GM23248 (cell line): Measurements from ENCODE around the gene ZDHHC6.

Experiments used
- EZH2 ChIP-seq: fragments of 200-600 bp; sonication (generic); IDR thresholded peaks from 2 replicates; pipeline ENCODE4 v1.6.1; 2018; ENCODE audit warnings: antibody characterized with exemption, mild to moderate bottlenecking; ENCODE audit not compliant: insufficient read depth, poor library complexity, severe bottlenecking
- EZH2phosphoT487 ChIP-seq: fragments of 200-600 bp; sonication (generic); IDR thresholded peaks from 2 replicates; pipeline ENCODE4 v1.6.1; 2018; ENCODE audit warnings: antibody characterized with exemption, moderate library complexity, mild to moderate bottlenecking, low read depth; ENCODE audit not compliant: insufficient read depth

DNA sequence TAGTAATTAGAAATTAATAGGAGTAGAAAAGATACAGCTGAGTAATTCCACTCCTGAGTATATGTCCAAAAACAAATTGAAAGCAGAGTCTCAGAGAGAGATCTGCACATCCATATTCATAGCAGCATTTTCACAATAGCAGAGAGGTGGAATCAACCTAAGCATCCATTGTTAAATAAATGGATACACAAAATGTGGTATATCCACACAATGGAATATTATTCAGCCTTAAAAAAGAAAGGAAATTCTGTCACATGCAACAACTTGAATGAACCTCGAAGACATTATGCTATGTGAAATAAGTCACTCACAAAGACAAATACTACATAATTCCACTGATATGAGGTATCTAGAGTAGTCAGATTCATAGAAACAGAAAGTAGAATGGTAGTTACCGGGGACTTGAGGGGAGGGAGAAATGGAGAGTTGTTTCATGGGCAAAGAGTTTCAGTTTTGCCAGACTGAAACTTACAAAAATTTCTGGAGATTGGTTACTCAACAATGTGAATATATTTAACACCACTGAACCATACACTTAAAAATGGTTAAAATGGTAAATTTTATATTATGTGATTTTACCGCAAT lies 18.7 kb upstream of the ZDHHC6 start:
- TF ChIP-seq EZH2phosphoT487, result no peak
- no peak for TF ChIP-seq EZH2
